ENCODE results near the gene SLC38A8. TPM values are rescaled to one million over a fixed set of nuclear protein-coding genes. Genes with fewer than 3 reads are reported as not detected.
A peak's percentile ranks its signal among the peaks of the same experiment; 100 is the strongest.

Gene SLC38A8
- total RNA-seq, 2 experiments from 2014 or later = not detected

DNA sequence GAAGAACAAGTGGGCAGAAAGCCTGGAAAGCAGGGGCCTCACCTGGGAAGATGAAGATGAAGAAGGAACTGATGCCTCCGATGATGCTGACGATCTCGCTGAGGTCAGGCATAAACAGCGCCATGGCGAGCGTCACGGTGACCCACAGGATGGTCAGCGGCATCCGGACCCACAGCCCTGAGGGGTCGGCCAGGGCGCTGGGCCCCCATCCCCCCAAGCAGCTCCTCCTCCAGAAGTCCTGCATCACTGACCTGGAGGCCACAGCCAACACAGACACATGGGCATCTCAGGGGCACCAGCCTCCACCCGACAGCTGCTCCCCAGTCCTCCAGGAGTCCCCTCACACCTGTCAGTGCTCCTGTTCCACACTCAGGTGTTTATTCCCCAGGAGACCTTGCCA, 26.1 kb downstream of the SLC38A8 start:
- no peaks in the 10 kb centered on the region for H3K36me3 ChIP-seq (ENCODE audit: insufficient read depth, low read length)
- DNase-seq (ENCODE audit: low spot score) = no peak
- no peaks in the 10 kb centered on the region for H3K9me3 ChIP-seq (ENCODE audit: low read length)
- H3K4me1 ChIP-seq (ENCODE audit: insufficient read depth, low read length, poor library complexity, severe bottlenecking) = peaks cover 4% of the 10 kb centered on the region
- no peak overlapping the region for H3K27ac ChIP-seq (ENCODE audit: low read depth, low read length, poor library complexity, severe bottlenecking)
- ChIA-PET CTCF (ENCODE audit: unreplicated experiment) (no interaction called here), POLR2A (no interaction called here)
- TF ChIP-seq CTCF (conservative IDR thresholded peaks at IDR 0.05; ENCODE audit: low read length) = no peak
- no peak for TF ChIP-seq EZH2phosphoT487 (IDR thresholded peaks at IDR 0.05; ENCODE audit: borderline replicate concordance, low read depth, low read length)
- BruUV-seq (replicated peaks) = no TSS peak
- intact Hi-C loops (cut with micrococcal nuclease; ENCODE audit: unreplicated experiment) = loop anchor here (10.0 kb wide), 1 partner anchor 212 kb away; the partner anchor contains the start of gene HSBP1
- no peak overlapping the region for H3K4me2 ChIP-seq (ENCODE audit: low read length)
- no peak overlapping the region for H2AFZ ChIP-seq (ENCODE audit: low read length)
- no peaks in the 10 kb centered on the region for H3K79me2 ChIP-seq (ENCODE audit: insufficient read depth, low read depth, low read length)
- H3K4me3 ChIP-seq (ENCODE audit: low read depth, low read length, poor library complexity, severe bottlenecking) = no peak overlapping the region
- no peaks in the 10 kb centered on the region for H3K9me2 ChIP-seq (ENCODE audit: insufficient read depth, low read length)
- no peaks in the 10 kb centered on the region for H4K20me1 ChIP-seq (ENCODE audit: insufficient read depth, low read length)

- no peaks in the 10 kb centered on the region for H3K79me2 ChIP-seq (ENCODE audit: insufficient read depth, low read depth, low read length)
- DNase-seq (ENCODE audit: low spot score) = no peak
- no peaks in the 10 kb centered on the region for H3K9me2 ChIP-seq (ENCODE audit: insufficient read depth, low read length)
- intact Hi-C loops (cut with micrococcal nuclease; ENCODE audit: unreplicated experiment) = loop anchor here (10.0 kb wide), 1 partner anchor 211 kb away; the partner anchor contains the start of gene HSBP1
- no TSS peak for BruUV-seq (replicated peaks)
- H2AFZ ChIP-seq (ENCODE audit: low read length) = no peak overlapping the region
- no peaks in the 10 kb centered on the region for H4K20me1 ChIP-seq (ENCODE audit: insufficient read depth, low read length)
- POLR2A ChIA-PET = no interaction called here
- H3K9me3 ChIP-seq (ENCODE audit: low read length) = no peaks in the 10 kb centered on the region
- peaks cover 4% of the 10 kb centered on the region for H3K4me1 ChIP-seq (ENCODE audit: insufficient read depth, low read length, poor library complexity, severe bottlenecking)
- H3K27ac ChIP-seq (ENCODE audit: low read depth, low read length, poor library complexity, severe bottlenecking) = no peak overlapping the region
- no peak overlapping the region for H3K4me3 ChIP-seq (ENCODE audit: low read depth, low read length, poor library complexity, severe bottlenecking)
- CTCF ChIA-PET (ENCODE audit: unreplicated experiment) = no interaction called here
- H3K4me2 ChIP-seq (ENCODE audit: low read length) = no peak overlapping the region
- TF ChIP-seq CTCF (conservative IDR thresholded peaks at IDR 0.05; ENCODE audit: low read length) (no peak), EZH2phosphoT487 (IDR thresholded peaks at IDR 0.05; ENCODE audit: borderline replicate concordance, low read depth, low read length) (no peak)
- H3K36me3 ChIP-seq (ENCODE audit: insufficient read depth, low read length) = no peaks in the 10 kb centered on the region
These were observed 27.2 kb downstream of the SLC38A8 start for GRCh38 chr16:84015399-84015798.

- peak overlapping the region; percentile 17; the same call in 1 of the 2 replicates for H3K4me2 ChIP-seq (ENCODE audit: low read length)
- no peak overlapping the region; the same call in 1 of the 2 replicates for H2AFZ ChIP-seq (ENCODE audit: low read length)
- peaks cover 4% of the 10 kb centered on the region for H3K4me1 ChIP-seq (ENCODE audit: insufficient read depth, low read length, poor library complexity, severe bottlenecking)
- TF ChIP-seq EZH2phosphoT487 (IDR thresholded peaks at IDR 0.05; ENCODE audit: borderline replicate concordance, low read depth, low read length) (no peak), CTCF (conservative IDR thresholded peaks at IDR 0.05; ENCODE audit: low read length) (no peak)
- no TSS peak for BruUV-seq (replicated peaks)
- H3K4me3 ChIP-seq (ENCODE audit: low read depth, low read length, poor library complexity, severe bottlenecking) = no peak overlapping the region
- no peaks in the 10 kb centered on the region for H3K9me2 ChIP-seq (ENCODE audit: insufficient read depth, low read length)
- H3K79me2 ChIP-seq (ENCODE audit: insufficient read depth, low read depth, low read length) = no peaks in the 10 kb centered on the region
- DNase-seq (ENCODE audit: low spot score) = peak; percentile 4
- no peaks in the 10 kb centered on the region for H3K36me3 ChIP-seq (ENCODE audit: insufficient read depth, low read length)
- no peaks in the 10 kb centered on the region for H4K20me1 ChIP-seq (ENCODE audit: insufficient read depth, low read length)
- intact Hi-C loops (cut with micrococcal nuclease; ENCODE audit: unreplicated experiment) = loop anchor here (10.0 kb wide), 1 partner anchor 210 kb away; the partner anchor contains the start of gene HSBP1
- no peaks in the 10 kb centered on the region for H3K9me3 ChIP-seq (ENCODE audit: low read length)
- CTCF ChIA-PET (ENCODE audit: unreplicated experiment) = interaction anchor here (0.8 to 1.5 kb wide), 9 partner anchors 10 to 160 kb away, joined by 3 to 7 read pairs (median 3); no protein-coding TSS in a partner anchor
- no peak overlapping the region for H3K27ac ChIP-seq (ENCODE audit: low read depth, low read length, poor library complexity, severe bottlenecking)
- POLR2A ChIA-PET = interaction anchor here (0.6 to 1.6 kb wide), 10 partner anchors 10 to 983 kb away, joined by 3 to 7 read pairs (median 4); partner anchors contain the start of genes MBTPS1, MLYCD and TAF1C
These were observed 27.8 kb downstream of the SLC38A8 start for GRCh38 chr16:84014570-84015327.

Measured in OCI-LY7 (cell line).